Measurements from ENCODE around the gene PGP. TPM values are rescaled to one million over a fixed set of nuclear protein-coding genes. Genes with fewer than 3 reads are reported as not detected.

Gene PGP
- total RNA-seq, 1 experiment from 2014 or later = 47.8 TPM

- in situ Hi-C loops (cut with HindIII; ENCODE audit: low sequenced_read_pairs) = no loop called here
These were observed 12.3 kb upstream of the PGP start for GRCh38 chr16:2226918-2227317.

GRCh38 chr16:2226245-2226793 is 11.7 kb upstream of the PGP start:
- no peak for DNase-seq (ENCODE audit: low spot score)
- in situ Hi-C loops (cut with HindIII; ENCODE audit: low sequenced_read_pairs) = no loop called here

More at GRCh38 chr16:2226918-2227317, 12.3 kb upstream of the PGP start:
- no peak for DNase-seq (ENCODE audit: low spot score)

- in situ Hi-C loops (cut with HindIII; ENCODE audit: low sequenced_read_pairs) = no loop called here
- DNase-seq (ENCODE audit: low spot score) = peak; percentile 51
These were observed 9.4 kb upstream of the PGP start for GRCh38 chr16:2223942-2224486.

GRCh38 chr16:2223221-2223941 is 8.7 kb upstream of the PGP start, which contains the start of gene E4F1:
Gene E4F1 (plus strand): TSS chr16:2223591. CDS start chr16:2223614, 23 bp downstream.
- peak; percentile 99 for DNase-seq (ENCODE audit: low spot score)
- in situ Hi-C loops (cut with HindIII; ENCODE audit: low sequenced_read_pairs) = no loop called here

- no peak for DNase-seq (ENCODE audit: low spot score)
- in situ Hi-C loops (cut with HindIII; ENCODE audit: low sequenced_read_pairs) = no loop called here
These were observed 1.7 kb upstream of the PGP start for GRCh38 chr16:2216330-2216729.

GRCh38 chr16:2213817-2214718 is 572 bp downstream of the PGP start:
- DNase-seq (ENCODE audit: low spot score) = no peak
- in situ Hi-C loops (cut with HindIII; ENCODE audit: low sequenced_read_pairs) = no loop called here

- peak; percentile 82 for DNase-seq (ENCODE audit: low spot score)
- in situ Hi-C loops (cut with HindIII; ENCODE audit: low sequenced_read_pairs) = no loop called here
These were observed 2.0 kb downstream of the PGP start for GRCh38 chr16:2212362-2213324.

- in situ Hi-C loops (cut with HindIII; ENCODE audit: low sequenced_read_pairs) = no loop called here
- no peak for DNase-seq (ENCODE audit: low spot score)
These were observed 2.7 kb downstream of the PGP start for GRCh38 chr16:2211923-2212347.

- DNase-seq (ENCODE audit: low spot score) = no peak
- in situ Hi-C loops (cut with HindIII; ENCODE audit: low sequenced_read_pairs) = no loop called here
These were observed 4.0 kb downstream of the PGP start, which contains the start of gene BRICD5 for GRCh38 chr16:2210386-2211365. Gene BRICD5 (minus strand): TSS chr16:2210863. CDS start chr16:2210833, 30 bp downstream.

- no peak for DNase-seq (ENCODE audit: low spot score)
- in situ Hi-C loops (cut with HindIII; ENCODE audit: low sequenced_read_pairs) = no loop called here
These were observed 4.7 kb downstream of the PGP start for GRCh38 chr16:2210009-2210332.

- in situ Hi-C loops (cut with HindIII; ENCODE audit: low sequenced_read_pairs) = no loop called here
These were observed 5.2 kb downstream of the PGP start for GRCh38 chr16:2209258-2210008.

GRCh38 chr16:2208772-2209171 is 5.9 kb downstream of the PGP start:
- no peak for DNase-seq (ENCODE audit: low spot score)
- in situ Hi-C loops (cut with HindIII; ENCODE audit: low sequenced_read_pairs) = no loop called here

More at GRCh38 chr16:2209258-2210008, 5.2 kb downstream of the PGP start:
- DNase-seq (ENCODE audit: low spot score) = no peak

GRCh38 chr16:2208308-2208707 is 6.3 kb downstream of the PGP start:
- no peak for DNase-seq (ENCODE audit: low spot score)
- in situ Hi-C loops (cut with HindIII; ENCODE audit: low sequenced_read_pairs) = no loop called here

GRCh38 chr16:2207872-2208271 is 6.8 kb downstream of the PGP start:
- DNase-seq (ENCODE audit: low spot score) = no peak
- in situ Hi-C loops (cut with HindIII; ENCODE audit: low sequenced_read_pairs) = no loop called here

GRCh38 chr16:2206780-2207433 is 7.7 kb downstream of the PGP start:
- in situ Hi-C loops (cut with HindIII; ENCODE audit: low sequenced_read_pairs) = no loop called here
- peak; percentile 47 for DNase-seq (ENCODE audit: low spot score)

GRCh38 chr16:2206420-2206779 is 8.2 kb downstream of the PGP start:
- in situ Hi-C loops (cut with HindIII; ENCODE audit: low sequenced_read_pairs) = no loop called here

More at GRCh38 chr16:2206420-2206779, 8.2 kb downstream of the PGP start:
- DNase-seq (ENCODE audit: low spot score) = no peak
